ENCODE measurements around the gene MYO7A. TPM values are rescaled to one million over a fixed set of nuclear protein-coding genes. Genes with fewer than 3 reads are reported as not detected.

Gene MYO7A
- total RNA-seq, 1 donor, result 0.43 TPM

DNA sequence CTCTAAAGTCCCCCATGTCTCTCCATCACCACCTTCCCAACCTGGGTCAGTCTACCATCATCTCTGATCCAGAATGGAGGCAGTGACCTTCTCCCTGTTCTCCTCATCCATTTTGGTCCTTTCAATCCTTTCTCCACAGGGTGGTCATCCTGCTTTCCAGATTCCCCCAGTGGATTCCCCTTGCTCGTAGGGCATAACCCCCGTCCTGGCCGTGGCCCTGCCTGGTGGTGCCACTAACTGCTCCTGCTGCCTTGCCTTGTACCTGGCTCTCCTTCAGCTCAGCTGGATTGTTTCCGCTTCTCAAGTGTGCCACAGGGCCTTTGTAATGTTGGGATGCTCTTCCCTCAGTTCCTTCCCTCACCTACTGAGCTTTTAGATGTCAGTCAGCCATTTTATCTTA, 81.6 kb downstream of the MYO7A start:
- TF ChIP-seq, protein P1, sequence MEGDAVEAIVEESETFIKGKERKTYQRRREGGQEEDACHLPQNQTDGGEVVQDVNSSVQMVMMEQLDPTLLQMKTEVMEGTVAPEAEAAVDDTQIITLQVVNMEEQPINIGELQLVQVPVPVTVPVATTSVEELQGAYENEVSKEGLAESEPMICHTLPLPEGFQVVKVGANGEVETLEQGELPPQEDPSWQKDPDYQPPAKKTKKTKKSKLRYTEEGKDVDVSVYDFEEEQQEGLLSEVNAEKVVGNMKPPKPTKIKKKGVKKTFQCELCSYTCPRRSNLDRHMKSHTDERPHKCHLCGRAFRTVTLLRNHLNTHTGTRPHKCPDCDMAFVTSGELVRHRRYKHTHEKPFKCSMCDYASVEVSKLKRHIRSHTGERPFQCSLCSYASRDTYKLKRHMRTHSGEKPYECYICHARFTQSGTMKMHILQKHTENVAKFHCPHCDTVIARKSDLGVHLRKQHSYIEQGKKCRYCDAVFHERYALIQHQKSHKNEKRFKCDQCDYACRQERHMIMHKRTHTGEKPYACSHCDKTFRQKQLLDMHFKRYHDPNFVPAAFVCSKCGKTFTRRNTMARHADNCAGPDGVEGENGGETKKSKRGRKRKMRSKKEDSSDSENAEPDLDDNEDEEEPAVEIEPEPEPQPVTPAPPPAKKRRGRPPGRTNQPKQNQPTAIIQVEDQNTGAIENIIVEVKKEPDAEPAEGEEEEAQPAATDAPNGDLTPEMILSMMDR (IDR thresholded peaks at IDR 0.05; ENCODE audit: insufficient read depth, low read depth, low read length), result no peak
- H3K4me3 ChIP-seq (ENCODE audit: low read depth, low read length), result no peak overlapping the region
- no peak for DNase-seq (ENCODE audit: low read depth)

GRCh38 chr11:77211040-77211451, 83.0 kb downstream of the MYO7A start:
- TF ChIP-seq, protein P1 (IDR thresholded peaks at IDR 0.05; ENCODE audit: insufficient read depth, low read depth, low read length), result no peak
- no peak for DNase-seq (ENCODE audit: low read depth)
- no peak overlapping the region for H3K4me3 ChIP-seq (ENCODE audit: low read depth, low read length)

- H3K4me3 ChIP-seq (ENCODE audit: low read depth, low read length), result no peak overlapping the region
- DNase-seq (ENCODE audit: low read depth), result no peak
- TF ChIP-seq, protein P1 (IDR thresholded peaks at IDR 0.05; ENCODE audit: insufficient read depth, low read depth, low read length), result no peak
These were observed 83.7 kb downstream of the MYO7A start for GRCh38 chr11:77211594-77212251.

GRCh38 chr11:77212314-77213007, 84.4 kb downstream of the MYO7A start:
- DNase-seq (ENCODE audit: low read depth), result no peak
- H3K4me3 ChIP-seq (ENCODE audit: low read depth, low read length), result no peak overlapping the region
- TF ChIP-seq, protein P1 (IDR thresholded peaks at IDR 0.05; ENCODE audit: insufficient read depth, low read depth, low read length), result no peak

- no peak overlapping the region for H3K4me3 ChIP-seq (ENCODE audit: low read depth, low read length)
- TF ChIP-seq, protein P1 (IDR thresholded peaks at IDR 0.05; ENCODE audit: insufficient read depth, low read depth, low read length), result no peak
- no peak for DNase-seq (ENCODE audit: low read depth)
These were observed 85.1 kb downstream of the MYO7A start for GRCh38 chr11:77213029-77213579.

DNA sequence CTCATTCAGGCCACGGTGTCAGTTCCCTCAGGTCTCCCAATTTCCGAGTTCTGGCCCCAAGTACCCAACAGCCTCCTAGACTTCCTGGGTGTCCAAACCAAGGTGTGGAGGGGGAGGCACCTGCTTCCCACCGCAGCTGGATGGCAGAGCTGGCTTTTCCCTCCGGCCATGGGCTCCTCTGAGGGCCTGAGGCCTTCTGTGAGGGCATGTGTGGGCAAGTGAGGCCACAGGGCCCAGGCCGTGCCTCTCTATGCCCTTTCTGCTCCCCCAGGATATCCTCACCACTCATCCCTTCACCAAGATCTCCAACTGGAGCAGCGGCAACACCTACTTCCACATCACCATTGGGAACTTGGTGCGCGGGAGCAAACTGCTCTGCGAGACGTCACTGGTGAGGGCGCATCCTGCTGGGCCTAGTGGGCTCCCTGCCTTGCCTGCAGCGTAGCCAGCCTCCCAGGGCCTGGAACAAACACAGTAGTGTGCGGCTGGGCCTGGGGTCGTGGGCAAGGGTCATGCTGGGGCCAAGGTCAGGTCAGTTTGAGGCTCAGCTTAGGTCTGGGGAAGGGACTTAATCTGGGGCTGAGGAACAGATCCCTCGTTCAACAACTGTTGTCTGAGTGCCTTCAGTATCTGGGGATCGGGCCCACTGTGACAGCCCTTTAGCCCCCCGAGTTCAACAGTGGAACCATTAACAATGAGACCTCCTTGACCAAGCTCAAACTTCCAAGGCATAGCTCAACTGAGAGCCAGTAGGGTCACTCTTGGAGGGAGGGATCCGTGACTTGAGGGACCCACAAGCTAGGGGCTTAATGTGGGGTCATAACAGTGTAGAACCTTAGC, 85.8 kb downstream of the MYO7A start:
- DNase-seq (ENCODE audit: low read depth), result no peak
- H3K4me3 ChIP-seq (ENCODE audit: low read depth, low read length), result no peak overlapping the region
- TF ChIP-seq, protein P1 (IDR thresholded peaks at IDR 0.05; ENCODE audit: insufficient read depth, low read depth, low read length), result no peak
